LNCaP clone FGC (cell line): ENCODE measurements around the gene SLAMF1.

Experiments used
- DNase-seq: peaks from one replicate; pipeline ENCODE4 v3.0.0-alpha.2; 2011; ENCODE audit warnings: low read depth
- H3K4me3 ChIP-seq: 2 replicates; pipeline ENCODE4 v1.5.1; 2011; ENCODE audit warnings: mild to moderate bottlenecking, low read depth, low read length, control low read depth
- TF ChIP-seq, protein P1 (sequence below): IDR thresholded peaks from 2 replicates; pipeline ENCODE4 v1.5.1; 2012; ENCODE audit warnings: mild to moderate bottlenecking; ENCODE audit not compliant: control insufficient read depth, insufficient read depth; ENCODE audit errors: extremely low read depth

Gene SLAMF1

DNA sequence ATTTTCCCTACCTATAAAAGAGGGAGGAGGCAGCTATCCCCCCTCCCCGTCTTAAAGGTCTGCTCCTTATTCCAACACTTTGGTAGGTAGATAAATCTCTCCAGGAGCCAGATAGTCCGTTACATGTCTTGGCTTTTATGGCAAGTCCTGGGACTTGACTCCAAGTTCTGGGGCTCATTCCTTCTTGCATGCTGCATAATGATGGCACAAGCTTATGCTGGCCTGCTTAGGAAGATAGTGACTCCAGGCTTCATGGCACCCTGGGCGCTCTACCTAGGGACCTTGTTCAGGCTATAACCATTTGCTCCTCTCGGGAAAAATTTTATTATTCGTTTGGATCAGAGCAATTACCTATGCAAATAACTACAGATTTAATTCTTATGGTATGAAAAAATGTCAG, 3.7 kb downstream of the SLAMF1 start:
- DNase-seq = no peak
- TF ChIP-seq, protein P1, sequence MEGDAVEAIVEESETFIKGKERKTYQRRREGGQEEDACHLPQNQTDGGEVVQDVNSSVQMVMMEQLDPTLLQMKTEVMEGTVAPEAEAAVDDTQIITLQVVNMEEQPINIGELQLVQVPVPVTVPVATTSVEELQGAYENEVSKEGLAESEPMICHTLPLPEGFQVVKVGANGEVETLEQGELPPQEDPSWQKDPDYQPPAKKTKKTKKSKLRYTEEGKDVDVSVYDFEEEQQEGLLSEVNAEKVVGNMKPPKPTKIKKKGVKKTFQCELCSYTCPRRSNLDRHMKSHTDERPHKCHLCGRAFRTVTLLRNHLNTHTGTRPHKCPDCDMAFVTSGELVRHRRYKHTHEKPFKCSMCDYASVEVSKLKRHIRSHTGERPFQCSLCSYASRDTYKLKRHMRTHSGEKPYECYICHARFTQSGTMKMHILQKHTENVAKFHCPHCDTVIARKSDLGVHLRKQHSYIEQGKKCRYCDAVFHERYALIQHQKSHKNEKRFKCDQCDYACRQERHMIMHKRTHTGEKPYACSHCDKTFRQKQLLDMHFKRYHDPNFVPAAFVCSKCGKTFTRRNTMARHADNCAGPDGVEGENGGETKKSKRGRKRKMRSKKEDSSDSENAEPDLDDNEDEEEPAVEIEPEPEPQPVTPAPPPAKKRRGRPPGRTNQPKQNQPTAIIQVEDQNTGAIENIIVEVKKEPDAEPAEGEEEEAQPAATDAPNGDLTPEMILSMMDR = no peak
- no peak overlapping the region for H3K4me3 ChIP-seq

DNA sequence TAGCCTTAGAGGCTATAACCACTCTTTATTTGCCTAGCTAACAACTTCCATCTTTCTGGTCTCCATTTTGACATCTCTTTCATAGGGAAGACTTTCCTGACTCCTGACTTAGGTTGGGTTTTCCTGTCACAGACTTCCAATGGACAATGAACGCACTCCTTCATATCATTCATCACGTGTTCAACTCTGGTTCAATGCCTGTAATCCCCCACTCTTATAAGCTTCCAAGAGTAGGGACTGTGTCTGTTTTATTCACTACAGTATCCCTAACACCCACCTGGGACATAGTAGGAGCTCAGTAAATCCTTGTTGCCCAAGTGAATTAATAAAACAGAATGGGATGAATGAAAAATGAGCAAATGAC, 4.6 kb downstream of the SLAMF1 start:
- H3K4me3 ChIP-seq = no peak overlapping the region
- DNase-seq = no peak
- TF ChIP-seq, protein P1 = no peak

DNA sequence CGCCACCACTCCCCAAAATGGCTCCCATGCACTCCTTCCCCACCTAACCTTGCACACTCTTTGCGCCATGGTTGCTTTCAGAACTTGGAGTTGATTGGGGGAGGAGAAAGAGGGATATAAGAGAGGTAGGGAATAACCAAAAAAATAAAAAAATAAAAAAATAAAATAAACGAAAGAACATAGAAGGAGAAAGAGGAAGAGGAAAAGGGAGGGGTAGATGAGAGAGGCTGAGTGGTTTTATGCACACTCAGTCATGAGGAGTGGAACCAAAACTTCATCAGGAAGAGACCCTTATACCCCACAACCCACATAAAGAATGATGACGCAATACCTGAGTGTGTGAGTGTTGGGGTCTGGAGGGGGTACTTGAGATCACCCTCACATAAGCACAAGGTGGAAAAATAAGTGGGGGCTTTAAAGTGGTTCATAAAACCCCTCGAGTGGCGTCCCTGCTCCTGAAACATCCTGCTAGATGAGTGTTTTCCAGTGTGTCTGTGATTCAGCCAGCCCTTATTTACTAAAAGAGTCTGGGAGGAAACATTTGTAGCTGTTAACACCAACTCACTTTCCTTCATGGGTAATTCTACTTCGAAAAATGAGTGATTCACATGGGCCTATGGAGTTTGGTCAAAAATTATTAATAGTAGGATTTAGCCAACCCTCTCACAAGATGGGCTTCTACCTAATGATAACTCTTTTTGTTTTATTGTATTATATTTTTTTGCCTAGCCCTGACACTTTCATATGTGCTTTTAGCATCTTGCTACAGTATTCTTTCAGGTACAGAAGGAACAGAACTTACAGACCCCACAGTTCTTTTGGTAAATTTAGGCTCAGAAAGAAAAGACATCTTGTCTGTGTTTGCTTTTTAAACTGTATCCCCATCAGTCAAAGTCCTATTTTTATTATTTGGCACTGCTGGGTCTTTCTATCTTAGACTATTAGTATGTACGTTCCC, 5.2 kb downstream of the SLAMF1 start:
- no peak for DNase-seq
- no peak overlapping the region for H3K4me3 ChIP-seq
- TF ChIP-seq, protein P1 = no peak

DNA sequence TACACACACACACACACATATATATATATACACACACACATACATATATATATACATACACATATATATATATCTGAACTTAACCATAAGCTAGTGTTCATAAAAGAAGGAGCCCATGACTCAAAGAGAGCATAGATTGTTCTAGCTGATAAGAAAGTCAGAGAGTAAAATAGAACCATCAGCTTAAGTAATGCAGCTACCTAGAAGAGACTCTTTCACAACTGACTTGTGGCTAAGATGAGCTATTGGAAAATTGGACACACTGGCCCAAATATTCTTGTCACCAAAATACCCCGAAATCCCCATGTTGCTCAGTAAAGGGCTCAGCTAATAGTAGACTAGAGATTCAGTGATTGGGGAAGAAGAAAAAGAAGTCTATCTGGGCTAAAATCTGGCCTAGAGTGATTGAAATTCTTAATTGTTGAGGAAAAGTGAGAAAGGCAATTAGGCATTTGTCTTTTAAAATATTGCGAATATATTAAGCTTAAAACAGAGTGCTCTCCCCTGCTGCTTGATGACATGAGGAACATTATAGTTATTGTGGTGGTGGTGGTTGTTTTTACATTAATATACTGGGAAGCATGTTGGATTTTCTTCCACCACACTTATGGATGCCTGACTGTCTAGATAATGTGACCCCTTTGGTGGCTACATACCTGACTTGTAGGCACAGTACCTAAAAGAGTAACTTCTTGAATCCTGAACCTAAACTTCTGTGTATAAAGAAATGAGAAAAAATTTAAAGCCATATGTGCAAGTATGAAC, 6.3 kb downstream of the SLAMF1 start:
- no peak for DNase-seq
- H3K4me3 ChIP-seq = no peak overlapping the region
- TF ChIP-seq, protein P1 = no peak

DNA sequence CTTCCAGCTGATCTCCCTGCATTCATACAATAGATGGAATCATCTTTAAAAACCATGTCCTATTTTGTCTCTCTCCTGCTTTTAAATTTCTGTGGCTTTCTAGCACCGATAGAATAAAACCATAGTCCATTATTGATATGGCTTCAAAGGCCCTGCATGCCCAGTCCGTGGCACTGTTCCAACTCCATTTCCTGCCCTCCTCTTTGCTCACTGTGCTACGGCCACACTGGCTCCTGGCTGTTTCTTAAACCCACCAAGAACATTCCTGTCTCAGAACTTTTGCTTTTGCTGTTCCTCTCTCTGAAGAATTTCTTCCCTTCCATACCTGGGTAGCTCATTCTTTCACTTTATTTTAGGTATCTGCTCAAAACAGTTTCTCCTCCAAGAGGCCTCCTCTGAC, 7.2 kb downstream of the SLAMF1 start:
- H3K4me3 ChIP-seq = no peak overlapping the region
- no peak for DNase-seq
- TF ChIP-seq, protein P1 = no peak

DNA sequence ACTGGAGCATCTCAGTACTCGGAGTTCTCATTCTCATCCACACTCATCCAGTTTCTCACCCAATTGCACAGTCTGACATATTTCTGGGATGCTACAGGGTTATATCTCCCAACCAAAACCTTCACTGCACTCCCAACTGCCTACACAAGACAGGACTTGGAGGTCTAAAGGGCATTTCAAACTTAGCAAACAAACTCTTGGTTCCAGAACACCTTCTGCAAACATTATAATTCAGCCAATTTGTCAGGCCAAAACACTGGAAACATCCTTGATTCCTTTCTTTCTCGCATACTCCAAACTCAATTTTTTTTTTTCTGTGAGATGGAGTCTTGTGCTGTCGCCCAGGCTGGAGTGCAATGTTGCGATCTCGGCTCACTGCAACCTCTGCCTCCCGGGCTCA, 7.9 kb downstream of the SLAMF1 start:
- TF ChIP-seq, protein P1 = no peak
- H3K4me3 ChIP-seq = no peak overlapping the region
- DNase-seq = no peak
